Measurements from ENCODE around the gene SBF2. TPM values are rescaled to one million over a fixed set of nuclear protein-coding genes. Genes with fewer than 3 reads are reported as not detected.
"Not testable (repeated sequence)": the region's sequence is repeated elsewhere in the genome, so short reads cannot be mapped to it uniquely, and the experiment has no call there.

Gene SBF2
- total RNA-seq, 4 donors from 2014 or later, result 67.5 to 92.9 (median 71.6) TPM

- TF ChIP-seq CTCF (IDR thresholded peaks at IDR 0.05) (no peak), POLR2A (IDR thresholded peaks at IDR 0.05) (no peak)
- intact Hi-C loops (cut with DNase I), result no loop called here
- H3K4me1 ChIP-seq, result no peaks in the 10 kb centered on the region
Observed at GRCh38 chr11:9950462-9950861, 343.6 kb downstream of the SBF2 start.

GRCh38 chr11:9947231-9947864 is 346.7 kb downstream of the SBF2 start:
- Histone ChIP-seq H3K27ac (no peak overlapping the region), H3K4me1 (peaks cover 0 to 2% of the 10 kb centered on the region in 2 donors), H3K4me3 (replicated peaks in 1 of 3) (no peak overlapping the region), H3K36me3 (no peaks in the 10 kb centered on the region), H3K9me3 (no peaks in the 10 kb centered on the region), H3K27me3 (no peaks in the 10 kb centered on the region)
- intact Hi-C loops (cut with DNase I), result no loop called here
- 92 to 97% methylated on average over 7 of the region's 7 CpGs for WGBS, 2 donors
- TF ChIP-seq CTCF (IDR thresholded peaks at IDR 0.05) (no peak), POLR2A (IDR thresholded peaks at IDR 0.05) (no peak)
- DNase-seq, result no peak

More at GRCh38 chr11:9950462-9950861, 343.6 kb downstream of the SBF2 start:
- H3K27me3 ChIP-seq, result no peaks in the 10 kb centered on the region
- H3K9me3 ChIP-seq, result no peaks in the 10 kb centered on the region
- DNase-seq, result no peak
- no peaks in the 10 kb centered on the region for H3K36me3 ChIP-seq
- 96 to 97% methylated on average over 3 of the region's 3 CpGs for WGBS, 2 donors
- no peak overlapping the region for H3K4me3 ChIP-seq (replicated peaks in 1 of 3)
- no peak overlapping the region for H3K27ac ChIP-seq

GRCh38 chr11:9945680-9946079 is 348.3 kb downstream of the SBF2 start:
- H3K4me1 ChIP-seq; H3K36me3 ChIP-seq; H3K4me3 ChIP-seq (replicated peaks in 1 of 3); intact Hi-C loops (cut with DNase I); DNase-seq; H3K27me3 ChIP-seq; H3K27ac ChIP-seq; H3K9me3 ChIP-seq: not testable (repeated sequence)
- 91 to 94% methylated on average over 1 of the region's 1 CpG for WGBS, 2 donors

- H3K4me3 ChIP-seq (replicated peaks in 1 of 3), result no peak overlapping the region
- H3K4me1 ChIP-seq, result peaks cover 0 to 8% of the 10 kb centered on the region in 2 donors
- DNase-seq, result no peak
- H3K9me3 ChIP-seq, result no peaks in the 10 kb centered on the region
- H3K27ac ChIP-seq, result no peak overlapping the region
- H3K36me3 ChIP-seq, result no peaks in the 10 kb centered on the region
- H3K27me3 ChIP-seq, result no peaks in the 10 kb centered on the region
- intact Hi-C loops (cut with DNase I), result no loop called here
- TF ChIP-seq CTCF (IDR thresholded peaks at IDR 0.05) (no peak), POLR2A (IDR thresholded peaks at IDR 0.05) (no peak)
- WGBS, 2 donors, result 64 to 82% methylated on average over 3 of the region's 3 CpGs
Observed at GRCh38 chr11:9943386-9944110, 350.5 kb downstream of the SBF2 start.

GRCh38 chr11:9941991-9942390 is 352.0 kb downstream of the SBF2 start:
- TF ChIP-seq CTCF (IDR thresholded peaks at IDR 0.05) (no peak), POLR2A (IDR thresholded peaks at IDR 0.05) (no peak)
- H3K4me1 ChIP-seq, result peaks cover 0 to 8% of the 10 kb centered on the region in 2 donors
- H3K27me3 ChIP-seq, result no peaks in the 10 kb centered on the region
- H3K36me3 ChIP-seq, result no peaks in the 10 kb centered on the region
- H3K9me3 ChIP-seq, result no peaks in the 10 kb centered on the region
- intact Hi-C loops (cut with DNase I), result no loop called here
- no peak overlapping the region for H3K4me3 ChIP-seq (replicated peaks in 1 of 3)
- DNase-seq, result peak; percentile 73
- WGBS, 2 donors, result 37 to 48% methylated on average over 5 of the region's 5 CpGs
- H3K27ac ChIP-seq, result peak overlapping the region in 2 of 3 donors; percentile 15 to 17

- H3K27ac ChIP-seq; H3K4me3 ChIP-seq (replicated peaks in 1 of 3); intact Hi-C loops (cut with DNase I); H3K27me3 ChIP-seq; H3K36me3 ChIP-seq; H3K4me1 ChIP-seq; H3K9me3 ChIP-seq; DNase-seq: not testable (repeated sequence)
- WGBS, 2 donors, result 84 to 95% methylated on average over 11 of the region's 11 CpGs
Observed at GRCh38 chr11:9939150-9939549, 354.9 kb downstream of the SBF2 start.
